GM19035 (cell line): Measurements from ENCODE around the gene TNFRSF8.

Experiments used
- ATAC-seq: cut with Tn5 transposase; IDR thresholded peaks from one replicate; pipeline ENCODE4 v1.9.1; 2021; ENCODE audit not compliant: unreplicated experiment

TNFRSF8 gene

GRCh38 chr1:12185918-12186678 lies 123.0 kb downstream of the TNFRSF8 start:
- no peak for ATAC-seq

GRCh38 chr1:12186679-12186985 lies 123.5 kb downstream of the TNFRSF8 start:
- no peak for ATAC-seq

GRCh38 chr1:12188115-12188514 lies 125.0 kb downstream of the TNFRSF8 start:
- no peak for ATAC-seq

- ATAC-seq = no peak
Observed at GRCh38 chr1:12188657-12189327, 125.7 kb downstream of the TNFRSF8 start.

GRCh38 chr1:12189328-12189682 lies 126.2 kb downstream of the TNFRSF8 start:
- ATAC-seq = no peak

GRCh38 chr1:12191242-12192032 lies 128.3 kb downstream of the TNFRSF8 start:
- ATAC-seq = no peak
